Hepatocyte (in vitro differentiated cells): Measurements from ENCODE around the gene IGF2BP3.

Source experiments
- CTCF ChIP-seq: fragments of 200-600 bp; sonication (generic); IDR thresholded peaks from 2 replicates; pipeline ENCODE4 v1.5.1; 2016; ENCODE audit warnings: antibody characterized with exemption, mild to moderate bottlenecking; ENCODE audit not compliant: poor library complexity
- EZH2phosphoT487 ChIP-seq: fragments of 200-600 bp; sonication (generic); IDR thresholded peaks from one replicate; pipeline ENCODE4 v1.6.1; 2018; ENCODE audit warnings: antibody characterized with exemption, mild to moderate bottlenecking, low read depth, moderate library complexity; ENCODE audit not compliant: unreplicated experiment, severe bottlenecking

DNA sequence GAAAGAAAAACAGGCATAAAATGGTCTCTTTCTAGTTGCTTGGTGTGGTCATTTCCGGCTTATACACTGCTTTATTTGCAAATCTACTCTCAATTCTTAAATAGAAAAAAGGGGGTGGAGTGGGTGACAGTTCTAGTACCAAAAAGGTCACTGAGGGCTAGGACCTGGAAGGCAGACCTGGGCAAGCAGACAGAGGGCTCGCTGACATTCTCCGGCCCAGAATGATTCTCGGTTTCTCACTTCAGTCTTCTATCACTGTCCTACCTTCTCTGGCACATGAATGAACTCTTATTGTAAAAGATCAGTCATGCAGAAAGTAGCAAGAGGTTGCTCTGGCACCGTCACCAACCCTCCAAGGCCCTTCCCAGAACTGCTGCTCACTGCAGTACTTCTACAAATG lies 117.1 kb downstream of the IGF2BP3 start:
- TF ChIP-seq CTCF (no peak), EZH2phosphoT487 (no peak)
